HCT116 (cell line): Measurements from ENCODE around the gene NENF. TPM values are rescaled to one million over a fixed set of nuclear protein-coding genes. Genes with fewer than 3 reads are reported as not detected.

ENCODE experiments used
- ATAC-seq: fragments of 200-7000 bp; cut with Tn5 transposase; 2 replicates; pipeline ENCODE4 v1.9.1; 2020; ENCODE audit warnings: mild to moderate bottlenecking, moderate library complexity
- BruUV-seq: library from RNA; stranded (reverse); fragments of 400-500 nt; replicated peaks from 2 replicates; lab custom pipeline; 2021; lab: Mats Ljungman, UMichigan
- CTCF ChIA-PET: fragments of 300-600 bp; sonication (Branson Sonifier 250); formaldehyde crosslinking; loops from one replicate; lab custom pipeline; 2021; ENCODE audit warnings: antibody characterized with exemption; lab: Charles Lee
- POLR2A ChIA-PET: fragments of 300-600, 350-600 bp; sonication (Branson Sonifier 250); formaldehyde crosslinking; loops from one replicate; lab custom pipeline; 2021; ENCODE audit warnings: antibody characterized with exemption; lab: Charles Lee
- RAD21 ChIA-PET, 2 experiments: fragments of 300-600 bp; sonication (Branson Sonifier 250); formaldehyde crosslinking; loops; one replicate each; lab custom pipeline; 2023; ENCODE audit warnings: low total read pairs in 2 of 2; ENCODE audit not compliant: uncharacterized antibody in 2 of 2, unreplicated experiment in 2 of 2, low non-redundant PET in 1 of 2; lab: Charles Lee
- DNase-seq: peaks from one replicate; pipeline ENCODE4 v3.0.0-alpha.2; 2010; ENCODE audit warnings: low read depth, low spot score
- H2AFZ ChIP-seq: fragments of 200-600 bp; shearing (Covaris generic), sonication (generic); 2 replicates; pipeline ENCODE4 v1.6.1; 2017; ENCODE audit warnings: low read depth, mixed run types, mixed read lengths, antibody characterized with exemption, low read length; ENCODE audit not compliant: poor library complexity, severe bottlenecking
- H3K27ac ChIP-seq: 2 replicates; pipeline ENCODE4 v1.5.1; 2012; ENCODE audit warnings: low read depth, low read length
- H3K27me3 ChIP-seq: fragments of 200-600 bp; sonication (generic); 2 replicates; pipeline ENCODE4 v1.6.1; 2016; ENCODE audit warnings: mixed run types, low read length, mixed read lengths; ENCODE audit not compliant: insufficient read depth
- H3K36me3 ChIP-seq, 2 experiments: fragments of 200-500 bp in 1 of 2; fragments of 200-600 bp in 1 of 2; sonication (Bioruptor generic) in 1 of 2; sonication (generic) in 1 of 2; 2 replicates each; pipeline versions ENCODE4 v1.5.1 to v1.6.1; 2014 to 2016; ENCODE audit warnings: low read length in 2 of 2, inconsistent platforms in 1 of 2, mixed read lengths in 1 of 2, mixed run types in 1 of 2; ENCODE audit not compliant: insufficient read depth in 2 of 2, control insufficient read depth in 1 of 2
- H3K4me1 ChIP-seq, 2 experiments: fragments of 200-600 bp in 1 of 2; sonication (generic) in 1 of 2; 2 replicates each; pipeline versions ENCODE4 v1.5.1 to v1.6.1; 2012 to 2017; ENCODE audit warnings: low read length in 2 of 2, inconsistent platforms in 1 of 2, mild to moderate bottlenecking in 1 of 2, mixed read lengths in 1 of 2, mixed run types in 1 of 2, moderate library complexity in 1 of 2; ENCODE audit not compliant: insufficient read depth in 2 of 2, control insufficient read depth in 1 of 2
- H3K4me2 ChIP-seq: fragments of 200-600 bp; sonication (generic); 2 replicates; pipeline ENCODE4 v1.6.1; 2017; ENCODE audit warnings: mixed run types, low read length, mixed read lengths
- H3K4me3 ChIP-seq, 2 experiments: fragments of 200-600 bp in 1 of 2; sonication (generic) in 1 of 2; replicated peaks in 1 of 2; 2 replicates each; pipeline ENCODE4 v1.5.1; 2011 to 2016; ENCODE audit warnings: low read length in 2 of 2, control low read depth in 1 of 2, low read depth in 1 of 2, mild to moderate bottlenecking in 1 of 2, mixed read lengths in 1 of 2, mixed run types in 1 of 2
- H3K79me2 ChIP-seq: fragments of 200-600 bp; sonication (generic); 2 replicates; pipeline ENCODE4 v1.6.1; 2017; ENCODE audit warnings: mild to moderate bottlenecking, mixed run types, low read length, moderate library complexity, mixed read lengths; ENCODE audit not compliant: insufficient read depth
- H3K9ac ChIP-seq: fragments of 200-600 bp; sonication (generic); 2 replicates; pipeline ENCODE4 v1.6.1; 2016; ENCODE audit warnings: low read length, mixed read lengths
- H3K9me2 ChIP-seq: fragments of 200-600 bp; sonication (generic), shearing (Covaris generic); 2 replicates; pipeline ENCODE4 v1.6.1; 2017; ENCODE audit warnings: mixed run types, mild to moderate bottlenecking, moderate library complexity; ENCODE audit not compliant: insufficient read depth
- H3K9me3 ChIP-seq, 2 experiments: fragments of 200-500 bp in 1 of 2; fragments of 200-600 bp in 1 of 2; sonication (Bioruptor generic) in 1 of 2; sonication (generic) in 1 of 2; 2 replicates each; pipeline ENCODE4 v1.6.1; 2014 to 2017; ENCODE audit warnings: low read length in 2 of 2, mixed read lengths in 2 of 2, inconsistent platforms in 1 of 2, low read depth in 1 of 2, mild to moderate bottlenecking in 1 of 2, mixed run types in 1 of 2, moderate library complexity in 1 of 2; ENCODE audit not compliant: control insufficient read depth in 1 of 2, insufficient read depth in 1 of 2
- H4K20me1 ChIP-seq: fragments of 200-600 bp; sonication (generic), shearing (Covaris generic); 2 replicates; pipeline ENCODE4 v1.6.1; 2017; ENCODE audit warnings: mixed run types, mild to moderate bottlenecking, moderate library complexity; ENCODE audit not compliant: insufficient read depth
- CBX3 ChIP-seq: IDR thresholded peaks from 2 replicates; pipeline ENCODE4 v1.6.1; 2012; ENCODE audit warnings: low read depth
- CEBPB ChIP-seq: IDR thresholded peaks from 2 replicates; pipeline ENCODE4 v1.6.1; 2012; ENCODE audit warnings: low read depth
- EZH2 ChIP-seq: fragments of 200-600 bp; sonication (generic); IDR thresholded peaks from 2 replicates; pipeline ENCODE4 v1.6.1; 2017; ENCODE audit warnings: antibody characterized with exemption, mixed run types
- EZH2phosphoT487 ChIP-seq: fragments of 200-600 bp; IDR thresholded peaks from 2 replicates; pipeline ENCODE4 v1.6.1; 2018; ENCODE audit warnings: antibody characterized with exemption, borderline replicate concordance
- JUND ChIP-seq: IDR thresholded peaks from 2 replicates; pipeline ENCODE4 v1.6.1; 2012
- POLR2A ChIP-seq: IDR thresholded peaks from 2 replicates; pipeline ENCODE4 v1.7.0; 2011; ENCODE audit warnings: borderline replicate concordance; ENCODE audit not compliant: insufficient read depth, insufficient read length; ENCODE audit errors: extremely low read depth
- RAD21 ChIP-seq: IDR thresholded peaks from 2 replicates; pipeline ENCODE4 v1.6.1; 2012; ENCODE audit warnings: low read depth, mild to moderate bottlenecking
- SIN3A ChIP-seq: IDR thresholded peaks from 2 replicates; pipeline ENCODE4 v1.6.1; 2012; ENCODE audit warnings: low read depth
- SP1 ChIP-seq: IDR thresholded peaks from 2 replicates; pipeline ENCODE4 v1.6.1; 2012; ENCODE audit warnings: low read depth
- TCF7L2 ChIP-seq: IDR thresholded peaks from 2 replicates; pipeline ENCODE4 v1.7.0; 2011; ENCODE audit warnings: borderline replicate concordance, inconsistent platforms; ENCODE audit not compliant: insufficient read depth, insufficient read length; ENCODE audit errors: extremely low read depth
- YY1 ChIP-seq: IDR thresholded peaks from 2 replicates; pipeline ENCODE4 v1.6.1; 2011; ENCODE audit warnings: low read length, low read depth, moderate library complexity, mild to moderate bottlenecking; ENCODE audit not compliant: insufficient replicate concordance; ENCODE audit errors: extremely low read depth
- ZFX ChIP-seq: fragments of 450-650 bp; IDR thresholded peaks from 2 replicates; pipeline ENCODE4 v1.6.1; 2017
- ZNF274 ChIP-seq: fragments of 200-500 bp; sonication (Bioruptor generic); IDR thresholded peaks from 2 replicates; pipeline ENCODE4 v1.6.1; 2014; ENCODE audit warnings: mild to moderate bottlenecking, low read depth, low read length, inconsistent platforms
- intact Hi-C: fragments of 100-400 bp; cut with micrococcal nuclease; formaldehyde crosslinking; loops from 2 replicates; pipeline ENCODE4 v1.10.0; 2022
- total RNA-seq: library from RNA; stranded (reverse); gene quantifications from one replicate; pipeline ENCODE4 v1.2.1, GENCODE V29; 2021; ENCODE audit not compliant: unreplicated experiment
- TF ChIP-seq, protein P1 (sequence below), 3 experiments: fragments of 200-600 bp in 1 of 3; sonication (generic) in 1 of 3; IDR thresholded peaks in 2 of 3; conservative IDR thresholded peaks in 1 of 3; 2 replicates each; pipeline ENCODE4 v1.5.1; 2012 to 2017; ENCODE audit warnings: low read depth in 2 of 3, low read length in 2 of 3, antibody characterized with exemption in 1 of 3, borderline replicate concordance in 1 of 3, control low read depth in 1 of 3, mild to moderate bottlenecking in 1 of 3, mixed read lengths in 1 of 3, mixed run types in 1 of 3, moderate library complexity in 1 of 3; ENCODE audit not compliant: insufficient read depth in 1 of 3
- TF ChIP-seq, protein P2 (sequence below): IDR thresholded peaks from 2 replicates; pipeline ENCODE4 v1.6.1; 2011; ENCODE audit warnings: mild to moderate bottlenecking, low read length, moderate library complexity; ENCODE audit not compliant: insufficient replicate concordance; ENCODE audit errors: extremely low read depth
- TF ChIP-seq, protein P3 (sequence below): IDR thresholded peaks from 2 replicates; pipeline ENCODE4 v1.6.1; 2012
- TF ChIP-seq, protein P4 (sequence below): IDR thresholded peaks from 2 replicates; pipeline ENCODE4 v1.6.1; 2012
- TF ChIP-seq, protein P5 (sequence below): IDR thresholded peaks from 2 replicates; pipeline ENCODE4 v1.6.1; 2012; ENCODE audit warnings: low read depth

Gene NENF
- total RNA-seq, 1 experiment from 2014 or later = 78.4 TPM

DNA sequence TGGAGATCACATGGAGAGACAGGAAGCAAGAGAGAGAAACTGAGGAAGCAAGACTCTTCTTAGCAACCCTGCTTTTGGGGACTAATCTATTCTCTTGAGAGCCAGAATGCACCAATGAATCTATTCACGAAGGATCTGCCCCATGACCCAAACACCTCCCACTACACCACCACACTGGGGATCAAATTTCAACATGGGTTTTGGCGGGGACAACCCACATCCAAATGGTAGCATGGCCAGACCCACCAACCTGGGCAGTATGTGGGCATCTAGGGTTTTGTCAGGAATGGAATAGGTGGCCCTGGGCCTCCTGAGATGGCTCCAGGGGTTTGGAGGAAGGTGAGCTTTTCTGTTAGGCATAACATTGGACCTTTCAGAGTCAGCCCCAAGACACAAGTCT lies 33.7 kb downstream of the NENF start:
- H3K9me3 ChIP-seq = no peaks in the 10 kb centered on the region
- H2AFZ ChIP-seq = no peak overlapping the region
- H3K4me3 ChIP-seq = no peak overlapping the region
- H3K79me2 ChIP-seq = no peaks in the 10 kb centered on the region
- no peak overlapping the region for H3K9ac ChIP-seq
- peaks cover 22 to 42% of the 10 kb centered on the region in 2 experiments for H3K4me1 ChIP-seq
- RAD21 ChIA-PET = no interaction called here
- H3K27ac ChIP-seq = no peak overlapping the region
- CTCF ChIA-PET = interaction anchor here (1.4 to 4.1 kb wide), 3 partner anchors 10 to 199 kb away, joined by 3 to 23 read pairs (median 10); no protein-coding TSS in a partner anchor
- no peak for ATAC-seq
- DNase-seq = no peak
- H3K9me2 ChIP-seq = no peaks in the 10 kb centered on the region
- TF ChIP-seq, protein P1, sequence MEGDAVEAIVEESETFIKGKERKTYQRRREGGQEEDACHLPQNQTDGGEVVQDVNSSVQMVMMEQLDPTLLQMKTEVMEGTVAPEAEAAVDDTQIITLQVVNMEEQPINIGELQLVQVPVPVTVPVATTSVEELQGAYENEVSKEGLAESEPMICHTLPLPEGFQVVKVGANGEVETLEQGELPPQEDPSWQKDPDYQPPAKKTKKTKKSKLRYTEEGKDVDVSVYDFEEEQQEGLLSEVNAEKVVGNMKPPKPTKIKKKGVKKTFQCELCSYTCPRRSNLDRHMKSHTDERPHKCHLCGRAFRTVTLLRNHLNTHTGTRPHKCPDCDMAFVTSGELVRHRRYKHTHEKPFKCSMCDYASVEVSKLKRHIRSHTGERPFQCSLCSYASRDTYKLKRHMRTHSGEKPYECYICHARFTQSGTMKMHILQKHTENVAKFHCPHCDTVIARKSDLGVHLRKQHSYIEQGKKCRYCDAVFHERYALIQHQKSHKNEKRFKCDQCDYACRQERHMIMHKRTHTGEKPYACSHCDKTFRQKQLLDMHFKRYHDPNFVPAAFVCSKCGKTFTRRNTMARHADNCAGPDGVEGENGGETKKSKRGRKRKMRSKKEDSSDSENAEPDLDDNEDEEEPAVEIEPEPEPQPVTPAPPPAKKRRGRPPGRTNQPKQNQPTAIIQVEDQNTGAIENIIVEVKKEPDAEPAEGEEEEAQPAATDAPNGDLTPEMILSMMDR (IDR thresholded peaks at IDR 0.05 in 2 of 3, conservative IDR thresholded peaks at IDR 0.05 in 1 of 3; ENCODE audit: borderline replicate concordance in 1 of 3, insufficient read depth in 1 of 3, low read depth in 2 of 3, low read length in 2 of 3) = no peak
- TF ChIP-seq EZH2 (no peak), CBX3 (no peak), CEBPB (no peak), ZFX (no peak), JUND (no peak), EZH2phosphoT487 (no peak), YY1 (no peak), POLR2A (no peak), RAD21 (no peak), SIN3A (no peak), SP1 (no peak), TCF7L2 (no peak), ZNF274 (no peak)
- TF ChIP-seq, protein P2, sequence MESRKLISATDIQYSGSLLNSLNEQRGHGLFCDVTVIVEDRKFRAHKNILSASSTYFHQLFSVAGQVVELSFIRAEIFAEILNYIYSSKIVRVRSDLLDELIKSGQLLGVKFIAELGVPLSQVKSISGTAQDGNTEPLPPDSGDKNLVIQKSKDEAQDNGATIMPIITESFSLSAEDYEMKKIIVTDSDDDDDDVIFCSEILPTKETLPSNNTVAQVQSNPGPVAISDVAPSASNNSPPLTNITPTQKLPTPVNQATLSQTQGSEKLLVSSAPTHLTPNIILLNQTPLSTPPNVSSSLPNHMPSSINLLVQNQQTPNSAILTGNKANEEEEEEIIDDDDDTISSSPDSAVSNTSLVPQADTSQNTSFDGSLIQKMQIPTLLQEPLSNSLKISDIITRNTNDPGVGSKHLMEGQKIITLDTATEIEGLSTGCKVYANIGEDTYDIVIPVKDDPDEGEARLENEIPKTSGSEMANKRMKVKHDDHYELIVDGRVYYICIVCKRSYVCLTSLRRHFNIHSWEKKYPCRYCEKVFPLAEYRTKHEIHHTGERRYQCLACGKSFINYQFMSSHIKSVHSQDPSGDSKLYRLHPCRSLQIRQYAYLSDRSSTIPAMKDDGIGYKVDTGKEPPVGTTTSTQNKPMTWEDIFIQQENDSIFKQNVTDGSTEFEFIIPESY = no peak
- TF ChIP-seq, protein P3, sequence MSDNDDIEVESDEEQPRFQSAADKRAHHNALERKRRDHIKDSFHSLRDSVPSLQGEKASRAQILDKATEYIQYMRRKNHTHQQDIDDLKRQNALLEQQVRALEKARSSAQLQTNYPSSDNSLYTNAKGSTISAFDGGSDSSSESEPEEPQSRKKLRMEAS = no peak
- TF ChIP-seq, protein P4, sequence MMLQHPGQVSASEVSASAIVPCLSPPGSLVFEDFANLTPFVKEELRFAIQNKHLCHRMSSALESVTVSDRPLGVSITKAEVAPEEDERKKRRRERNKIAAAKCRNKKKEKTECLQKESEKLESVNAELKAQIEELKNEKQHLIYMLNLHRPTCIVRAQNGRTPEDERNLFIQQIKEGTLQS = no peak
- TF ChIP-seq, protein P5, sequence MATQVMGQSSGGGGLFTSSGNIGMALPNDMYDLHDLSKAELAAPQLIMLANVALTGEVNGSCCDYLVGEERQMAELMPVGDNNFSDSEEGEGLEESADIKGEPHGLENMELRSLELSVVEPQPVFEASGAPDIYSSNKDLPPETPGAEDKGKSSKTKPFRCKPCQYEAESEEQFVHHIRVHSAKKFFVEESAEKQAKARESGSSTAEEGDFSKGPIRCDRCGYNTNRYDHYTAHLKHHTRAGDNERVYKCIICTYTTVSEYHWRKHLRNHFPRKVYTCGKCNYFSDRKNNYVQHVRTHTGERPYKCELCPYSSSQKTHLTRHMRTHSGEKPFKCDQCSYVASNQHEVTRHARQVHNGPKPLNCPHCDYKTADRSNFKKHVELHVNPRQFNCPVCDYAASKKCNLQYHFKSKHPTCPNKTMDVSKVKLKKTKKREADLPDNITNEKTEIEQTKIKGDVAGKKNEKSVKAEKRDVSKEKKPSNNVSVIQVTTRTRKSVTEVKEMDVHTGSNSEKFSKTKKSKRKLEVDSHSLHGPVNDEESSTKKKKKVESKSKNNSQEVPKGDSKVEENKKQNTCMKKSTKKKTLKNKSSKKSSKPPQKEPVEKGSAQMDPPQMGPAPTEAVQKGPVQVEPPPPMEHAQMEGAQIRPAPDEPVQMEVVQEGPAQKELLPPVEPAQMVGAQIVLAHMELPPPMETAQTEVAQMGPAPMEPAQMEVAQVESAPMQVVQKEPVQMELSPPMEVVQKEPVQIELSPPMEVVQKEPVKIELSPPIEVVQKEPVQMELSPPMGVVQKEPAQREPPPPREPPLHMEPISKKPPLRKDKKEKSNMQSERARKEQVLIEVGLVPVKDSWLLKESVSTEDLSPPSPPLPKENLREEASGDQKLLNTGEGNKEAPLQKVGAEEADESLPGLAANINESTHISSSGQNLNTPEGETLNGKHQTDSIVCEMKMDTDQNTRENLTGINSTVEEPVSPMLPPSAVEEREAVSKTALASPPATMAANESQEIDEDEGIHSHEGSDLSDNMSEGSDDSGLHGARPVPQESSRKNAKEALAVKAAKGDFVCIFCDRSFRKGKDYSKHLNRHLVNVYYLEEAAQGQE = no peak
- TF ChIP-seq, all 23 proteins: peak for 0
- Histone ChIP-seq H3K4me2 (no peak overlapping the region), H3K27me3 (no peaks in the 10 kb centered on the region), H3K36me3 (no peaks in the 10 kb centered on the region), H4K20me1 (no peaks in the 10 kb centered on the region)
- BruUV-seq = no TSS peak
- POLR2A ChIA-PET = no interaction called here
- intact Hi-C loops = no loop called here
